KG1 (cell line): ENCODE results near the gene CPEB3.
A peak's percentile ranks its signal among the peaks of the same experiment; 100 is the strongest.
"Not testable (repeated sequence)": the region's sequence is repeated elsewhere in the genome, so short reads cannot be mapped to it uniquely, and the experiment has no call there.

Experiments used
- DNase-seq: peaks from one replicate; lab custom pipeline; 2025; lab: John Stamatoyannopoulos, UW

CPEB3 gene

DNA sequence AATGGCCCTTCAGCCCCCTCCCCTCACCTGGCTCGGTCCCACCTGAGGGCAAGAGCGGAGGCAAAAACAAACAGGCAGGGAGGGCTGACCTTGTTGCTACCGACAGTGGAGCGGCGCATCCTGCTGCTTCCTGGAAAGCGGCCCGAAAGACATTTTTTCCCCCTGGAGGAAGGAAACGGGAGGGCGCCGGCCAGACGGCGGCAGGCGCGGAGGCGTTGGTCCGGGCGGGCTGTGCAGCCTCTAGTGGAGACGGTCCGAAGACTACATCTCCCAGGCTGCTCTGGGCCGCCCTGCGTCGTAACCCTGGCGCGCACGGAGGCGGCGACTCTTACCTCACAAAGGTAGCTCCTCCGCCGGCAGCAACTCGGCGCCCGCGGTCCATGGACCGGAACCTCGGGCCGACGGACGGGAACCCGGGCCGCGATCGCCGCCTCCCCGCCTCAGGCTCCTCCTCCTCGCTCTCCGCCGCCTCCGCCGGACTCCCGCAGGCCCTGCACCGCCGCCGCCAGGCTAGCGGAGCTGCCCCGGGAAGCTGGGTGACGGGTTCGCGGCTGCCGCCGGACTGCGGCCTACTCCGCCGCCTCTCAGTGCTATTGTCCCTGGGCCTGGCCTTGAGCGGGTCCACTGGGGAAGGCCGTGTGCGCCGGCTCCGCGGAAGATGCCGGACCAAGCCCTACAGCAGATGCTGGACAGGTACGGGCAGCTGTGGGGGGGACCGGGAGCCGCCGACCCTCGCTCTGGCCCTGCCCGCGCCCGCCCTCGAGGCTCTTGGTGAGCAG lies at the start of gene CPEB3, which contains the start of gene MARCHF5:
CPEB3 (minus strand) TSS at position 242 of the 779 bp plus-strand sequence. CDS start 50,728 bp downstream, outside the sequence.
MARCHF5 (plus strand) TSS at position 331 of the 779 bp plus-strand sequence; CDS start at position 659, 328 bp downstream.
- DNase-seq = peak; percentile 81

DNA sequence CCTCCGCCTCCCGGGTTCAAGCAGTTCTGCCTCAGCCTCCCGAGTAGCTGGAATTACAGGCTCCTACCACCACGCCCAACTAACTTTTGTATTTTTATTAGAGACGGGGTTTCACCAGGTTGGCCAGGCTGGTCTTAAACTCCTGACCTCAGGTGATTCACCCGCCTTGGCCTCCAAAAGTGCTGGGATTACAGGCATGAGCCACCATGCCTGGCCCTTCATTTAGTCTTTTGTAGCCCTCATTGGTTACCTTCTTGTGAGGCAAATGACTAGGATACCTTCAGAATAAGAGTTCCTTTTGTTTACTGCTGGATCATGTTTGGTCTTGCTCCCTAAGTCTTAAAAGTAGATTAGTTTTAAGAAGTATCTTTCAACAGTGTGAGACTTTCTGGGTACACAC lies 39.0 kb upstream of the CPEB3 start:
- DNase-seq = not testable (repeated sequence)

DNA sequence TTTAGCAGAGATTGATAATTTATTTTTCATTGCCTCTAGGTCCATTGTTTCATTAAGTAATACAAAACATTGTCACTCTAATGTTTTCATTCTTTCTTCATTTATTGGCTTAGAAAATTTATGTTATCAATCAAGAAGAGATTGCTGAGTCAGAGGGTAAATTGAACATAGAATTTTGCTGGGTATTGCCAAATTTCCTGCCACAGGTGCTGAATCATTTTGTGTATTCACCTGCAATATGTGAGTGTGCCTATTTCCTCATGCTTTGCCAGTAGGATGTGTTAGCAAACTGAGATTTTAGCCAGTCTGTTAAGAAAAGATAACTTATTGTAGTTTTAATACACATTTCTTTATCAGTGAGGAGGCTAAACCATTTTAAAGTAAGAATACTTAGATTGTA lies 38.1 kb upstream of the CPEB3 start:
- no peak for DNase-seq

DNA sequence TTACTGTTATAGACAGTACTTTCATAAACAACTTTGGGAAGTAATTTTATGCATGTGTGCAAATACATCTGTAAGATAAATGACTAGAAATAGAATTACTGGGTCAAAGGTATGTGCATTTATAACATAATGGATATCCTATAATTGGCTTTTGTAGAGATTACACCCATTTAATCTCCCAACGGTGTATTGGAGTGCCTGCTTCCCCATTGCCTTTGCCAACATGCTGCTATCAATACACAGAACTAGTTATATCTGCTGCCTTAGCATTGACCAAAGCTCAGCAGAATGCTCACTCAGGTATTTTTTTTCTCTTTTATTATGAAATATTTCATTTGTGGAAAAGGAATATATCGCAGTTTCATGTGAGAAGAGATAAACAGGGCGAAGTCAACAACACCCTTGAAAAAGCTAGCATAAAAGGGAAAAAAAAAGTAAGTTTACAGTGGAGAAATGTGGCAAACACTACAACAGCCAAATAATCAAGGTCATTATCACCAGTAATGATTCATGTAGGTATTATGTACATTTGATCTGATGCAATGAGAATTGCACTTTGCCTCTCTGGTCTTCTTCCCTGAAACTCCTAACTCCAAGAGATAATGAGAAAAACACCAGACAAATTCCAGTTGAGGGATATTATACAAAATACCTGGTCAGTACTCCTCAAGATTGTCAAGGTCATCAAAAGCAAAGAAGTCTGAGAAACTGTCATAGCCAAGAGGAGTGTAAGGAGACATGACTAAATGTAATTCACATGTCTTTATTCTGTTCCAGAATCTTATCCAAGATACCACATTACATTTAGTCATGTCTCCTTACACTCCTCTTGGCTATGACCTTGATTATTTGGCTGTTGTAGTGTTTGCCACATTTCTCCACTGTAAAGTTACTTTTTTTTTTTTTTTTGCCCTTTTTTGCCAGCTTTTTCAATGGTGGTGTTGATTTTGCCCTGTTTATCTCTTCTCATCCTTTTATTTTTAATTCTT lies 36.9 kb upstream of the CPEB3 start:
- no peak for DNase-seq

DNA sequence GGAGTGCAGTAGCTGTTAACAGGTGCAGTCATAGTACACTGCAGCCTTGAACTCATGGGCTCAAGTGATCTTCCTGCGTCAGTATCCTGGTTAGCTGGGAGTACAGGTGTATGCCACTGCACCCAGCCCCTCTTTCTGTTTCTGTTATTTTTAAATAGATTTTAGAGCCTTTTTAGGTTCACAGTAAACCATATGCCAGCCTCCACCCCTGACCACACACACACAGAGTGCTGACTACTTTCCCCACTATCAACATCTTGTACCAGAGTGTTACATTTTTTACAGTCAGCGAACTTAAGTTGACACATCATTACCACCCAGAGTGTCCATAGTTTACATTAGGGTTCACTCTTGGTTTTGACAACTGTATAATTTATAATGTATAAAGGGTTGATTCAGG lies 32.2 kb upstream of the CPEB3 start:
- DNase-seq = no peak

DNA sequence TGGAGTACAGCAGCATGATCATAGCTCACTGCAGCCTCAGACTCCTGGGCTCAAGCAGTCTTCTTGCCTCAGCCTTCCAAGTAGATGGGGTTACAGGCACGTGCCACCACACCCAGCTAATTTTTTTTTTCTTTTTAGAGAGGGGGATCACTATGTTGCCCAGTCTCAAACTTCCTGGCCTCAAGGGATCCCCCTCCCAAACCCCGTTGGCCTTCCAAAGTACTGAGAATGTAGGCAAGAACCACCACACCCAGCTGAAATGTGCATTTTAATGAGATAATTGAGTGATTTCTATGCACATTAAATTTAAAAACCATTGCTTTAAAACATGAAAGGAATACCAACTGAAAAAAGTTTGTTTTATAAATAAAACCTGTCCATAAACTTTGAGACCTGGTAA lies 25.7 kb upstream of the CPEB3 start:
- DNase-seq = no peak

DNA sequence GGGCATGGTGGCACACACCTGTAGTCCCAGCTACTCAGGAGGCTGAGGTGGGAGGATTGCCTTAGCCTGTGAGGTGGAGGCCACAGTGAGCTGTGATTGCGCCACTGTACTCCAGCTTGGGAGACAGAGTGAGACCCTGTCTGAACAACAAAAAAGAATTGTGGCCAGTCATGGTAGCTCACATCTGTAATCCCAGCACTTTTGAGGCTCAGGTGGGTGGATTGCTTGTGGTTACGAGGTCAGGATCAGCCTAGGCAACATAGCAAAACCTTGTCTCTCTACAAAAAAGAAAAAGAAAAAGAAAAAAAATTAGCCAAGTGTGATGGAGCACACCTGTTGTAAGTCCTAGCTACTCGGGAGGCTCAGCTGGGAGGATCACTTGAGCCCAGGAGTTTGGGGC lies 22.9 kb upstream of the CPEB3 start:
- DNase-seq = no peak

DNA sequence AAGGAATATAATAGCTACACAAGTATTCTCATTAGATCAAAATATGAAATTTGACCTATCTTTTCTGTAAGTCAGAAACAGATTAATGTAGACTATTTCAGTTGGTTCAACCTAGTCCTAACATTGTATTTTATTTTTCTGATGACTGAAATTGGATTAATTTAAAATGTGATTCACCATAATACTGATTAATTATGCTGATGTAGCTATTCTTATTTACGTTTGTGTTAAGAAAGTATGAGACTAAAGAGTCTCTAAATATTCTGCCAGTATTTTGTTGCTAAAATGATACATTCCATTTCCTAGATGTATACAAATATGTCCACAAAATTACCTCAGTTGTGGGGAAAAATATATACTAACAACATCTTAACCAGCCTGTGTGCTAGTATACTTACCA lies 18.4 kb upstream of the CPEB3 start:
- no peak for DNase-seq

DNA sequence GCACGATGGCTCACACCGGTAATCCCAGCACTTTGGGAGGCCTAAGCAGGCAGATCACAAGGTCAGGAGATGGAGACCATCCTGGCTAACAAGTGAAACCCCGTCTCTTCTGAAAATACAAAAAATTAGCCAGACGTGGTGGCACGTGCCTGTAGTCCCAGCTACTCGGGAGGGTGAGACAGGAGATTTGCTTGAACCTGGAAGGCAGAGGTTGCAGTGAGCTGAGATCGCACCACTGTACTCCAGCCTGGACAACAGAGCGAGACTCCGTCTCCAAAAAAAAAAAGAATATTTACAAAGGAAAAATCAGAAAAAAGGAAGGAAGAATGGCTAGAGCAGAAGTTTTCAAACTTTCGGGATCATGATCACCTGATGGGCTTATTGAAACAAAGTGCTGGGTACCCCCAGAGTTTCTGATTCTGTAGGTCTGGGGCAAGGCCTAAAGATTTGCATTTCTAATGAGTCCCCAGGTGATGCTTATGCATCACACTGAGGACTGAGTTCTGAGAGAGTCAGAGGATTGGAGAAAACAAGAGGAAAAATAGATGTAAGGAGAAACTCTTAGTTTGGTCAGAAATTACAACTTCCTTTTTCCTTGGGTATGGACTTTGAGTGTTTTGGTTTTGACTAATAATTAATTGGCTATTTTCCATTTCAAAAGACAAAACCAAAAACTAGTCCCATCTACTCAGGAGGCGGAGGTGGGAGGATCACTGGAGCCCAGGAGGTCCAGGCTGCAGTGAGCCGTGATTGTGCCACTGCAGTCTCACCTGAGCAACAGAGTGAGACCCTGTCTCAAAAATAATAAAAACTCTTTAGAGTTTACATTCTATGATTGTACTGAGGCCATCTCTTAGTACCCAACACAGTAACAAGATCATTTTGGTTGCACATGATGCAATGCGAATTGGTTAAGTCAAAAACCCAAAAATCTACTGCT lies 14.5 kb upstream of the CPEB3 start:
- no peak for DNase-seq

DNA sequence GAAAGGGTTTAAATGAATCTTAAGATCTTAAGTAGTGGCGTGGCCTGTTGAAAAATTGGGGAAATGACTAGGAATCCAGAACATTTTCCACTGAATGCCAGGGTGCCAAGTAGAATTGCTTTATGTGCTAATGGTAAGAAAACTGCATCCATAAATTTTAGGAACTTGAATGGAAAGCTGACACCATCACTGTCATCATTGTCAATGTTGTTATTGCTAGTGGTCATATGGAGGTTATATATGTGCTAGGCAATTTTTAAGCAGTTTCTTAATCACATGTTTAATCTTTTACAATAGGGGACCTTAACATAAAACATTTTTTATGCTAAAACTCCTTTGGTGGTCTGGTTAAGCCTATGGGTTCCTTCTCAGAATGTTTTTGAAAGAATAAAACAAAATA lies 13.2 kb upstream of the CPEB3 start:
- DNase-seq = no peak

DNA sequence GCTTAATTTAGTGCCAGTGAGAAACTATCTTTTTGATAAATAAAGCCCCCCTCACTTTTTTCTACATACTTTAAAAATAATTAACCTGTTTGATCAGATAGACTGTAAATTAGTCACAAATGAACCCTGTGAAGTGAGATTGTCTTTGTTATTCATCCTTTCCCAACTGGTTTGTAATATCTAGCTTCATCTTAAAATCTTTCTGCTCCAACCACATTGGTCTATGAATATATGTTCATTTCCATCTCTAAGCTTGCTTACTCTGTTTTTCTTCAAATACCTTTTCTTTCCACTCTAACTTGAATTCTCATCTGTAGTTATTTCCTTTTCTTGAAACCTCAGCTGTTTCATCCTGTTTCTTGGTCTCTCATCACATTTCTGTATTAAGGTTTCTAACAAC lies 12.2 kb upstream of the CPEB3 start:
- no peak for DNase-seq

DNA sequence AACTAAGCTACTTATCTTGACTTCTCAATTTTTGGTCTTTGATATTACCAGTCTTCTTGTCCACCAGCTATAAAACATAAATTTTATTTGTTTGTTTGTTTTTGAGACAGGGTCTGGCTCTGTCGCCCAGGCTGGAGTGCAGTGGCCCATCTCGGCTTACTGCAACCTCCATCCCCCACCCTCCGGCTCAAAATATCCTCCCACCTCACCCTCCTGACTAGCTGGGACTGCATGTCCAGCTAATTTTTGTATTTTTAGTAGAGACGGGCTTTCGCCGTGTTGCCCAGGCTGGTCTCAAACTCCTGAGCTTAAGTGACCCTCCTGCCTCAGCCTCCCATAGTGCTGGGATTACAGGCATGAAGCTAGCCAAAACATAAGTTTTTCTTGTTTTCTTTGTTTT lies 7.6 kb upstream of the CPEB3 start:
- no peak for DNase-seq

DNA sequence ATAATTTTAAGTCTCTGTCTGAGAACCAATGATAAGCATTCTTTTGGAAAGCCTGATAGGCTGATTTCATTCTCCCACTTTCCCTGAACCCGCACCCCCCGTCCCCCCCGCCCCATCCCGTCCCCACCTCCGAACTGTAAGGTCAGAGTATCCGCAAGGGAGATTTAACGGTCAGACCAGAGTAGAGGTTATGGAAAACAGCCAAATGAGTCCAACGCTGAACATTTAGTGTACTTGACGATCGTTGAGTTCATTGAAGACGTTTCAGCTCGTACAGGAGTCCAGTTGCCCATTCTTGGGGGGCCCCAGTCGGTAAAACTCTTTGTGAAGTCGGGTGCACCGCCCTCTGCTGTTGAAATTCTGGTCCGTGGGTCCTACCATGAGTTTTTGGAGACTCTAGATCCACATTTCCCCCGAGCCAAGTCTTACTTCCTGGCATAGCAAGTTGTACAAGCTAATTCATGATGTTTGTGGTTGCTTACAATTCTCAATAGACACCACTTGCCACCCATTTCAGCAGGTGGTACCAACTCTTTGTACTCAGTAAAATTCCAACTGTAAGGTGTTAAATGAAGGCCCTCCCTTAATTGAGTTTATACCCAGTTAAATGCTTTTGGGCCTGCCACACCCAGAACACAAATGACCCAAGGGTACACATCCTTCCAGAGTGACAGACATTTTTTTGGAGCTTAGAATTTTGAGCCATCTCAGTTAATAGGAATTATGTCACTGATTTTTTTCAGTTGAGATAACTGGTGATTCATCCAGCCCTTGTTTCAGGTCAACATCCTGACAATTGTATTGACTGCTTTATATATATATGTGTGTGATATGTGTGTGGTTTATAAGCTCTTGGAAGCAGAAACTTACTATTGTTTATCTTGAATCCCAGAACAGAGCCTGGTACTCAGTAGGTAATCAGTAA lies 1.3 kb upstream of the CPEB3 start:
- DNase-seq = peak; percentile 50

DNA sequence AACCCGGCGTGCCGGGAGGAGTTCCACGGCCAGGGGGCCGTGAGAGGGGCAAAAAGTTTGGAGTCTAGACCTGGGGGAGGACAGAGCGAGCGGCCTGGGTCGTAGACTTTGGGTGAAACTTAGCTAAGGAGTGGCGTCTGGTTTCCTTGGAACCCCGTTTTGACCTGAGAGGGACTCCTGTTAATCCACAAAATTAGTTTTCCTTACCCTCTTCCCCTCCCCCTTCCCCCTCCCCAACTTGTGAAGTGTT lies 663 bp upstream of the CPEB3 start:
- DNase-seq = no peak

DNA sequence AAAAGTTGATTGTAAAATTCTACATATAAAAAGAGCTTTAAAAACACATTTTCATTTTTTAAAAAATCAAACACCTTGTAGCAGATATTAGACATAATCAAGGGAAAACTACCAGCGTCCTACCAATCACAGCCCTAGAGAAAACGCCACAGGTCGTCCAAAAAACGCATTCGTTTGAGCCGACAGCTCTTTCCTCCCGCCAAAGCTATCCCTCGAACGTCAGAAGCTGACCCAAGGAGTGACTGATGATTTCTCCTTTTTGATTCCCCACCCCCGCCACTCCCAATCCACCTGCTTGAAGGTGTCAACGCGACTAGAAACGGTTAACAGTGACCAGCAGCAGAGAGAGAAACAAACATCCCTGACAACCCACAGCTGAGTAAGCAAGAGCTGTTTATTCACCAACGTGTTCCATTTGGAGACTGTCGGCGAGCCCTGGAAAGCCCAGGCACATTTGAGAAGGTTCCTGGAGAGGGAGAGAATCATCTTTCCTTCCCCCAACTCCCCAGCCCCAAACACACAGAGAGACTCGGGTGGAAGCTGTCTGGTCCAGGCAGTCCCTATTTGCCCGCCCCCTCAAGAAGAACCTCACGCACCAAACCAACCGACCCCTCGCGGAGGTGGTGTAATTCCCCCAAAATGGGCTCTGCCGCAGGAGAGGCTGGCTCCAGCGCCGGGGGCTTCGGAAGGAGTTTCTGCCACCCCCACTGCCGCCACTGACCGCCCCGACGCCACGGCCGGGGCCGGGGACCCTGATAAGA lies 622 bp downstream of the CPEB3 start:
- peak; percentile 22 for DNase-seq

DNA sequence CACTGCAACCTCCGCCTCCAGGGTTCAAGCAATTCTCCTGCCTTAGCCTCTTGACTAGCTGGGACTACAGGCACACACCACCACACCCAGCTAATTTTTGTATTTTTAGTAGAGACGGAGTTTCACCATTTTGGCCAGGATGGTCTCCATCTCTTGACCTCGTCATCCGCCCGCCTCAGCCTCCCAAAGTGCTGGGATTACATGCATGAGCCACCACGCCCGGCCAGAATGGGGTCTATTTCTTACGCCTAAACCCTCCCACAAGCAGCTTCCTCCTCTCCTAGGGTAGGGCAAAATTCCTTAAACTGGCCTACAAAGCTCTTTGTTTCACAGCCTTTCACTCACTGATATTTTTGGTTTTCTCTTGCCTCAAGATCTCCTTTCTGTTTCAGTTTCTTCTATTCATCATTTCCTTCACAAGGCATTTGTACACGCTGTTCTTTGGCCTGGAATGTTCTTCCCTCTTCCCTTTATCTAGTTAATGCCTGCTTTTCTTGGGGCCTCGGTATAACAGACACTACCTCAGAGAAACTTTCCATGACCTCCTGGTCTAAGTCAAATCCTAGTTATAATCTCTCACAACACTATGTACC lies 6.7 kb downstream of the CPEB3 start:
- DNase-seq = no peak

DNA sequence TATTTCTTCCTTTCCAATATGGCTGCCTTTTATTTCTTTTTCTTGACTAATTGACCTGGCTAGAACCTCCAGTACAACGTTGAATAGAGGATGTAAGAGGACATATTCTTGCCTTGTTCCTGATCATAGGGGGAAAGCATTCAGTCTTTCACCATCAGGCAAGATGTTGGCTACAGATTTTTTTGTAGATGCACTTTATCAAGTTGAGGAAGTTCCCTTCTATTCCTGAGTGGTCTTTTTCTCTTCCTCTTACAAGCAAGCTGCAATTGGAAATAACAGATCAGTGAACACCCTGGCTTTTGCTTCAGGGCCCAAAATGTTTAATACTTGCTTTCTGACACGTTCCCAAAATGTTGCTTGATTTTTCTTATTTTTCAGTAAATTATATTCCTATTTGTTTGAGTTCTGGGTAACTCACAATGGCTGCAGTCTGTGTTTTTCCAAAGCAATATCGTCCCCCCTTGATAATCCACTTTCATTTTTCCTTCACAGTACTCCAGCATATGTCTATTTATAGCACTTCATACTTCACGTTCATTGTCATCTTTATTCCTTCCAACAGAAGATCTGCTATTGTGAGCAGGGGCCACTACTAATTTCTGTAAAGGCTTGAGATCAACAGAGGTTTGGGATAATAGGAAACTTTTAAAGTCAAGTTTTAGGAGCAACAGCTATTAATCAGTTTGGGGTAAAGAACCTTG lies 11.7 kb downstream of the CPEB3 start:
- no peak for DNase-seq

DNA sequence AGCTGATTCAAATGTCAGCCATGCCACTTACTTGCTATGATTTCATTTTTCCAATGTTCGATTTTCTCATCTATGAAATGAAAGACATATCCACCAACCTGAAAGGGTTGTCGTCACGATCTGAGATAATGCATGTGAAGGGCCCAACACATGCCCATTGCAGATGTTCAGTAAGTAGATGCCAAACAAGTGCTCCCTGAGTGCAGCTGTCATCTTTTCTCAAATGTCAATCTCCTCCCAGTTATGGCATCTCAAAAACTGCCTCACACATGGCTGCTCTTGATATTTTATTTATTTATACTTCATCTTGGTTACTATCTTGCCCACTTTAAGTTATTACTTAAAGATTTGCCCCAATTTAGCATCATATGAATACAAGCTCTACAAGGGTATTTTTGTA lies 16.8 kb downstream of the CPEB3 start:
- no peak for DNase-seq

DNA sequence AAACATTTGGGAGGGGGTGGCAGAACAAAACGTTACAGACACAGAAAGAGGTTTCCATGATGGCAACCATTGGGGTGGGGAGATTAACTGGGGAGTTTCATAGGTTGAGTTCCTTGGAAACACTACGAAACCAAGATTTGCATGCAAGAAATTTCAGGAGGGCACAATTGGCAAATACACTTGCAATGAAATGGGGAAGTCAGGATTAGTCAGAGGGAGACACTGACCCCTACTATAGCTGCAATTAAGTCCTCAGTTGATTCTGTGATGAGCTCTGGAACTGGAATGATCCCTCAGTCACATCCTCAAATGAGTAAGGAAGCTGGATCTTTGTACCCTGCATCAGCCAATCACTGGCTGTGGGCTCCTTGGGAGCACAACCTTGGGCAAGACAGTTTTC lies 22.1 kb downstream of the CPEB3 start:
- DNase-seq = no peak
